IPS-18c (cell line): ENCODE measurements around the gene CCDC90B.

ENCODE experiments used
- H3K4me3 ChIP-seq: 2 replicates; pipeline ENCODE4 v1.7.0; 2013; ENCODE audit warnings: low read depth, mild to moderate bottlenecking, low read length, moderate library complexity; ENCODE audit not compliant: insufficient read depth
- H3K9me3 ChIP-seq: one replicate; pipeline ENCODE4 v1.6.1; 2013; ENCODE audit warnings: mild to moderate bottlenecking, low read length, moderate library complexity; ENCODE audit not compliant: control insufficient read depth, insufficient read depth

CCDC90B gene

DNA sequence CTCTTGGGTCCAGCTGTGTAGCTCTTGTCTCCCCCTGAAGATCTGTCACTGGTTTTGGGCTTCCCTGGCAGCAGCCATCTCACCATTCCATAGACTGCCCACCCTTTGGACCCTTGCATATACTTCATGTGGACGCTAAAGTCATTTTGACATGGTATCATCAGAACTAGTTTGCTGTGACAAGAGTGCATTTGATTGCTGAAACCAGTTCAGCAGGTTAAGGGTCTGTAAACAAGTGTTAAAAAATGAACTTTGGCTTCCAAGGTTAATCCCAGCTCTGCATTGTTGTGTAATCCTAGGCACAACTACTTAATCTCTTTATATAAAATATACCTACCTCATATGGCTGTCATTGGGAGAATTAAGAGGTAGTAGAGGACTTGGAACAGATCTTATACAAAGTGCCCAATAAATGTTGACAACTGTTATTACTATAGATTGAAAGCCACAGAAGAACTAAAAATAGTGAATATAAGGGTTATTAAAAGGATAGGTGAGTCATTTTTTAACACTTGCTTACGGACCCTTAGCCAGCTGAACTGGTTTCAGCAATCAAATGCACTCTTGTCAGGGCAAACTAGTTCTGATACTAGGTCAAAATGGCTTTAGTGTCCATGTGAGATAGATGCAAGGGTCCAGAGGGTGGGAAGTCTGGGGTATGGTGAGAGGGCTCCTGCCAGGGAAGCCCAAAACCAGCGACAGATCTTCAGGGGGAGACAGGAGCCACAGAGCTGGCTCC, 29.4 kb downstream of the CCDC90B start:
- H3K4me3 ChIP-seq = no peak overlapping the region
- H3K9me3 ChIP-seq = no peaks in the 10 kb centered on the region

DNA sequence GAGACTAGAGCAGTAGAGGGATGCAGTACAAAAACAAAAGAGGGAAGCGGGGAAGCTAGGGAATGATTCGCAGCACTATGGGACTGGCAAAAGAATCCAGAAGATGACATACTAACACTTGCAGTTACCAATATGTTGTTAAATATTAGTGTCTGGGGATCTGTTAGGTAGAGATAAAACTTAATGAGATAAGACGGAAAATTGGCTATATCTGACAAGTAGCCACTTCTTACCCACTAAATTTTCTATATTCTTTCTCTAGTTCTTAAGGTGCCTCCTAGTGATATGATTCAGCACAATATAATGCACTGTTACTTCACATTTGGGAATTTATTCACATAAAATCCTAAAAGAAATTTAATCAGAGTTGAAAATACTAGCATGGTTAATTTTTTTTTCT, 30.8 kb downstream of the CCDC90B start:
- no peaks in the 10 kb centered on the region for H3K9me3 ChIP-seq

DNA sequence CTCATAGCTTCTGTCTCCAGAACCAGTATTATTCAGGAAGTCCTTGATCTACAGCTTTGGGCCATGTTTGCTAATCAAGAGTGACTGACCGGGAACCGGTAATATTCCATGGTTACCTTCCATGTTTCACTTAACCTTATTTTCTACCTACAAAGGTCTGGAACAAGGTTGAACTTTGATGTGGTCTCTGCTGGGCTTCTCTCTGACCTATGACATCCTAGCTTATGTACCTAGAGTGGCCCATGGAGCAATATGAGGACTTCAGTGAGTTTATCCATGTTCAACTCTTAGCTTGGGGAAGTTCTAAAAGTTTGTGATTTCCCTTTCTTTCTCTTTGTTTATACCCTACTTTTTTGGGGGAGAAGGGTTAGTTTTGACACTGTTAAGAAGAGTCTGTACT, 33.2 kb downstream of the CCDC90B start:
- Histone ChIP-seq H3K4me3 (no peak overlapping the region), H3K9me3 (no peaks in the 10 kb centered on the region)

More for the DNA sequence above, 30.8 kb downstream of the CCDC90B start:
- H3K4me3 ChIP-seq = no peak overlapping the region

DNA sequence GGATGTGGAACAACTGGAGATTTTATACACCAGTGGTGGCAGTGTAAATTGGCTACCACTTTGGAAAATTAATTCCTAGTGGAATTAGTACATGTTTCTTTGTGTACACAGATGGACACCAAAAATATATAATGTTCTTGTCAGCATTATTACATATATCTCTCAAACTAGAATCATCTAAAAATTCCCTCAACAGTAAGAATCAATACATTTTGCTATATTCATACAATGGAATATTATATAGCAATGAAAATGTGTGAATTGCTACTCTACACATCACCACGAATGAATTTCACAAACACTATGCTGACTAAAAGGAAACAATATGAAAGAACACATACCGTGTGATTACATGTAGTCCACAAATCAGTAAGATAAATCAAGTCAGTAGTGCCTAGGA, 33.9 kb downstream of the CCDC90B start:
- no peak overlapping the region for H3K4me3 ChIP-seq

DNA sequence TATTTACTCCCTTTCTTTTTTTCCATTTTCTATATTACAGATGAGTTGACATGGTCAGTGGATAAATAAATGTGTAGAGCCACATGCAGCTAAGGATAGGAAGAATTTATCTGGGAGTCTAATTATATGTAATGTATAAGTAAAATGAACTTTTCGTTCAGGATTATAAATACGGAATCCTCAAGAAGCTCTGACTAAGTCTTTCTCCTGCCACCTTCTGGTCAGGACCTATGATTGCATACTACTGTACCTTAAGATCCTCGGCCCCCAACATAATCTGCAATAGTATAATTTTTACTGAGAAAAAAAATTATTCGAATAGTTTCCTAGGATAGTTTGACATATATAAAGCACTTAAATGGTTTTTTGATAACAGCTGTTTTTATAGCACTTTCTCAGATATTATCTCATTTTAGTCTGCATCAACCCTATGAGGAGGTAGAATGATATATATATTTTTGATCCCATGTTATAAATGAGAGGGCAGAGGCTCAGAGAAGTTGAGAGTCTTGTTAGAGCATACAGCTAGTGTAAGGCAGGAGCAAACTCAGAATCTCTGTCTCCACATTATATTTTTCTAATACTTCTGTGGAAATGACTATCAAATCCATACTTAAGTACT, 36.1 kb downstream of the CCDC90B start:
- Histone ChIP-seq H3K9me3 (no peaks in the 10 kb centered on the region), H3K4me3 (no peak overlapping the region)

More for the DNA sequence above, 33.9 kb downstream of the CCDC90B start:
- no peaks in the 10 kb centered on the region for H3K9me3 ChIP-seq

DNA sequence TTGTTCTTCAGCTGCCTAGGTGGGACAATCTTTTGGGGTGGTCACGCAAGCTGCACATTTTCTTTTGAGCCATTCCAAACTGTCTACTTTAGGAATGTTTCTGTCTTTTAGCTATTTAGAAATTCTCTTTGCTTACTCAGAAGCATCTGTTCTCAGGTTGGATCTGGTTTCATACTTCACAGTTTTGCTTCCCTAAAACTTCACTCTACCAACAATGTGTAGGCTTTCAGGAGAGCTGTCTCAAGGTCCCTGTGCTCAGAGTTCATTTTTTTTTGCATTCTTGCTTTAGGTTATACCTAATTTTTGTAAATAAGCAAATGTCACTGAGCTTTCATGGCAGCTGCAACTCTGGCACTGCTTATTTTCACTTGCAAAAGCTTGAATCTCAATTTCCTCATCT, 36.7 kb downstream of the CCDC90B start:
- Histone ChIP-seq H3K9me3 (no peaks in the 10 kb centered on the region), H3K4me3 (no peak overlapping the region)

DNA sequence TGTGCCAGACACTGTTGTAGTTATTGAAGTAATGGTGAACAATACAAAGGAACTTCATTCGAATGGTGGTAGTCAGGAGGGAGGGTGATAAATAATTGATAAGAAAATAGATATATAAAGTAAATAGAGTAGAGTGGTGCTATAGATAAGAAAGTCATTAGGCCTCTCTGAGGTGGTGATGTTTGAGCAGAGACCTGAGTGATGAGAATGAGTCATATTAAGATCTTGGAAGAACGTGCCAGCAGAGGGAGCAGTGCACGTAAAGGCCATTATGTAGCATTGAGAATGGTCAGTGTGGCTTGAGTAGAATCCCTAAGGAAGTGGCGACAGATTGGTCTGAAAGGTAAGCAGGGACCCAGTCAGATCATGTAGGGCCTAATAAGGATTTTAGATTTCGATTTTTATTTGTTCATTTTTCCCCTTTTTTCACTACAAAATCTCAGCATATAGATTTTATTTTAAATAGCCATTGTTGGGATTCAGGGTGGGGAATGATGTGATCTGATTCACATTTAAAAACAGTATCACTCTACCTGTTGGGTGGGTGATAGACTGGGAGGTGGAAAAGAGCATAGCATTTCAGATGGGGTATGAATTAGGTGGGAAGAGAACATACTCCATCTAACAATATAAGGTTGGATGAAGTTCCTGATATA, 44.7 kb downstream of the CCDC90B start:
- no peaks in the 10 kb centered on the region for H3K9me3 ChIP-seq
- H3K4me3 ChIP-seq = no peak overlapping the region

DNA sequence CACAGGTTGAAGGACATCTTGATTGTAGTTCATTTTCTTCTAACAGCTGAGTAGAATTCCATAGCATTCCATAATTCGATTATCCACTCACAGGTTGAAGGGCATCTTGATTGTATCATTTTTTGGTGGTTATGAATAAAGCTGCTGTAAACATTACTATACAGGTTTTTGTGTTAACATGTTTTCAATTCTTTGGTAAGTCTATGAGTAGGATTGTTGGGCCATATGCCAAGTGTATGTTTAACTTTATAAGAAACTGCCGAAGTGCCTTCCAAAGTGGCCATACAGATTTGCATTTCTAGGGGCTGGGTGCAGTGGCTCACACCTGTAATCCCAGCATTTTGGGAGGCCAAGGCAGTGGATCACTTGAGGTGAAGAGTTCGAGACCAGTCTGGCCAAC, 48.1 kb downstream of the CCDC90B start:
- no peaks in the 10 kb centered on the region for H3K9me3 ChIP-seq
- no peak overlapping the region for H3K4me3 ChIP-seq

DNA sequence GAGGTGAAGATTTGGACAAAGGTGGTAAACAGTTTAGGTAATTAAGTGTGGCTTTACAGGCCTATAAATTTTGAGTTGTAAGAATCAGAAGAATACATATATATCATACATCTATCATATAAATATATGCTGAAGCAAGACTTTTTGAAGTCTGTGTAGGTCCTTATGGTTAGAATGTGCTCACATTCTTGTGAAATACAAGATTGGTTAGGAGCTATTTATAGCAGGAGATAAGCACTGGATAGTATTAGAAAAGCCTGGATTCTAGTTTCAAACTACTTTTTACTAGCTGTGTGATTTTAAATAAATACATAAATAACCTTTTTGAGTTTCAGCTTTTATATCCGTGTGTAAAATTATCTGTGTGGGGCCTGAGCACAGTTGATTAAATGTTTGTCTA, 50.3 kb downstream of the CCDC90B start:
- H3K4me3 ChIP-seq = no peak overlapping the region
- H3K9me3 ChIP-seq = no peaks in the 10 kb centered on the region

DNA sequence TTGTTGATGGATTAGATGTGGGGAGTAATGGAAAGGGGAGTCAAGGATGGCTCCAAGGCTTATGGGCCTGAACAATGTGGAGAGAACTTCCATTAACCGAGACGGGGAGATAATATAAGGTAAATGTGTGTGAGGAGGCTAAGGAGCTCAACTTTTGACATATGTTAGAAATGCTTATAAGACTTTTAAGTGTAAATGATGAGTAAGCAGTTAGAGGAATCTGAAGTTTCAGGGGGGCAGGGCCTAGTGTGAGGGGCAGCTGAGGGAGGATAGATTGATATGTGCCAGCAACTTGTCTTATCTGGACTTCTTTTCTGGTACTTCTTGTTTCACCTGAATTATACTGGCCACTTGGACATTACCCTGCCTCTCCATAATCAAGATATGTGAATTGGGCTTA, 62.7 kb downstream of the CCDC90B start:
- H3K4me3 ChIP-seq = no peak overlapping the region
- H3K9me3 ChIP-seq = no peaks in the 10 kb centered on the region

DNA sequence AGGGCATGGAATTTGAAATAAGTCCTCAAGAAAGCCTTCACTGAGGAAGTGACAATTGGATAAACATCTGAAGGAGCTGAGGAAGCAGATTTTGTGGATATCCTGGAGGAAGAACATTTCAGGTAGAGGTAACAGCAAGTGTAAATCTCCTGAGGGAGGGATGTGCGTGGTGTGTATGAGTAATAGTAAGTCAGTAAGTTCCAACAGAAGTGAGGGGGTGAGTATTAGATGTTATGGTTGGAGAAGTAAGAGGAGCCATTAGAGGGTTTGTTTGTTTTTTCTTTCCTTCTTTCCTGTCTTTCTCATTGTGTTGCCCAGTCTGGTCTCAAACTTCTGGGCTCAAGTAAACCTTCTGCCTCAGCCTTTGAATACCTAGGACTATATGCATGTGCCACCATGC, 63.7 kb downstream of the CCDC90B start:
- no peak overlapping the region for H3K4me3 ChIP-seq
- no peaks in the 10 kb centered on the region for H3K9me3 ChIP-seq

DNA sequence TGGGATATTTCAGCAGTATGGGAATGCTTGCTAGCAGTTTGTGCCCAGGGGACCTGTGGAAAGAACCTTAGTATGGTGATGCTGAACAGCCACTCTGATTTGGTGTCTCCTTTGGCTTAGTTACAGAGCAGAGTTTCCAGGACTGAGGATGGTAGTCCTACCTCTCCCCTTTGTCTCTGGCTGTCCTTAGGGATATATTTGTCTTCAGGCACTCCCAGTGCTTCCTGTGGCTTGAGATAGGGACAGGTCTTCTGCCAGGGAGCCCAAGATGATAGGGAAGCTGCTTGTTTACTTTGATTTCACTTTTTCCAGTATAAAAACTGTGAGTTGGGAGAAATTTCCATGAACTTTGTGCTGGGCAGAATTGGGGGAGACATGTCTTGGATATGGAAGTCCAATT, 64.5 kb downstream of the CCDC90B start:
- no peaks in the 10 kb centered on the region for H3K9me3 ChIP-seq
- H3K4me3 ChIP-seq = no peak overlapping the region

DNA sequence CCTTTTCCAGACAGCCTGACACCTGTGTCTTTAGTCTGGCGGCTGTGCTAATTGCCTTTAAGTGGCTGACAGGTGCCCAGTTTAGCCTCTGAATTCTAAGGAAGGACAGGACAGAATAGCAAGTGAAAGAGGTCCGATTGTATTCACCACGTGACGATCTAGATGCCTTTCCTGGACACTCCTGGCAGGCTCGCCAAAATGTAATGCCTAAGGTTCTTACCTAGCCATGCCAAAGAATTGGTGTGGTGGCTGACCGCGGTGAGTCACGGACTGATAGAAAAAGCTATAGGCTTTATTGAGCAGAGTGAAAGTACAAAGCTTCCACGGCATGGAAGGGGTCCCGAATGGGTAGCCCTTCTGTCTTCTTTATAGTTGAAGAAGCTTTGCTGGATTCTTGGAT, 65.9 kb downstream of the CCDC90B start:
- Histone ChIP-seq H3K4me3 (no peak overlapping the region), H3K9me3 (no peaks in the 10 kb centered on the region)

DNA sequence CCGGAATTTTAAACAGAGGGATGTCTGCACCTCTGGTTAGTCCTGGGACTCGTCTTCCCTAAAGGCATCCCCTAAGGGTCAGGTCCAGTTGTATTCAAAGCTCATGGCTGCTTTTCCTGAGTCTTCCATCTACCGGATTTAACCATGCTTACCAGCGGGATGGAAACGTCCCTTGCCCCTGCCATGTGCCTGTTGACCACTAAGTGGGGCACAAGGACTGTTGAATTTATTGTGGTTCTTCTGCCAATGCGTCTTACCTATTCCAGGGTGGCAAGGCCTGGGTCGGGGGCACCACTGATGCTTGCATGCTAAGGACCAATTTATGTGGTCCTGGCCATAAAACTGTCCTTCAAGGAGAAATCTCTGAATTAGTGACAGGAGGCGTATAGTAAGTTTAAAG, 67.1 kb downstream of the CCDC90B start:
- no peak overlapping the region for H3K4me3 ChIP-seq

More for the DNA sequence above, 67.1 kb downstream of the CCDC90B start:
- no peaks in the 10 kb centered on the region for H3K9me3 ChIP-seq
